ENCODE results near the gene KCTD19. TPM values are rescaled to one million over a fixed set of nuclear protein-coding genes. Genes with fewer than 3 reads are reported as not detected.

The KCTD19 gene
- polyA plus RNA-seq, 1 experiment, result 0.06 TPM

- Histone ChIP-seq H3K36me3 (ENCODE audit: control insufficient read depth, insufficient read depth, low read length) (no peaks in the 10 kb centered on the region), H3K4me3 (ENCODE audit: low read depth, low read length) (no peak overlapping the region), H3K27me3 (ENCODE audit: control insufficient read depth, insufficient read depth, low read length) (no peaks in the 10 kb centered on the region)
- ChIA-PET CTCF (no interaction called here), POLR2A (no interaction called here)
- TF ChIP-seq CTCF (IDR thresholded peaks at IDR 0.05; ENCODE audit: insufficient read depth, low read depth, low read length), result no peak
- no peak for DNase-seq (ENCODE audit: low read depth)
Observed at GRCh38 chr16:67310561-67310960, 16.0 kb downstream of the KCTD19 start.

DNA sequence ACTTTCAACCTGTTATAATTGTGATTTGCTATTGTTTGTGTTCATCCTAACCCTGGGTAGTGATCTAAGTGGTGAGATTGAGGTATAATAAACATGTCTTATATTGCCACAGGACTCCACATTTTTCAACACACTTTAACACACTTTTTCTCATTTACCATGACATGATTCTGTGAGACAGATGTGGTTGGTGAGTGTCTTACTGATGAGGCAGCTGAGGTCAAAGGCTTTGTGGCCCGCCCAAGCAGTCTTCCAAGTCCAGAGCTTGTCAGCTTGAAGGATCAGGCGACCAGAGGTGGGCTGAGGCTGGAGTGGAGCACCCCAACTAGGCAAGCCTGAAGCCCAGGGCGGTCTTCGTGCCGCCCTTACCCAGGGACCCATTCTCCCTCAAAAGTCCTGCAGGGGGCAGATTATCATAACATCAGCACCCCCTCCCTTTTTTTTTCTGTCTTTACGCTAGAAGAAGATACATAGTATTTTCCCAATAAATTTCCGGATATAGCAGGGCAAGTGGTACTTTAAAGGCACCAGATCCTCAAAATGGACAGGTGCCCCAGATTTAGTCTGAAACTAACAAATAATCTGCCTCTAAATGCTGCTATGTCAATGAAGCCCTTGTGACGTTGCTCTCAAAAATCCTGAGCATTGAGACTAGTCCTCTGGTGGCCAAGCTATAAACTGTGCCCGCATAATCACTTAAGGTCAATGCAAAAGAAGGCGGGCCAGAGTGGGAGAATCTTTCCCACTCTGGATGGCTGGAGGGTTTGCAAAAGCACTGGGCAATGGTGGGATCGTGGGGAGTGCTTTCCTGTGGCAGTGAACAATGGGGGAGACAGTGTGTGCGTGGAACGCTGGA lies 21.1 kb downstream of the KCTD19 start:
- POLR2A ChIA-PET, result no interaction called here
- H3K27me3 ChIP-seq (ENCODE audit: control insufficient read depth, insufficient read depth, low read length), result no peaks in the 10 kb centered on the region
- no peak for TF ChIP-seq CTCF (IDR thresholded peaks at IDR 0.05; ENCODE audit: insufficient read depth, low read depth, low read length)
- H3K36me3 ChIP-seq (ENCODE audit: control insufficient read depth, insufficient read depth, low read length), result no peaks in the 10 kb centered on the region
- no peak for DNase-seq (ENCODE audit: low read depth)
- CTCF ChIA-PET, result no interaction called here
- H3K4me3 ChIP-seq (ENCODE audit: low read depth, low read length), result no peak overlapping the region

- POLR2A ChIA-PET, result no interaction called here
- Histone ChIP-seq H3K36me3 (ENCODE audit: control insufficient read depth, insufficient read depth, low read length) (no peaks in the 10 kb centered on the region), H3K27me3 (ENCODE audit: control insufficient read depth, insufficient read depth, low read length) (no peaks in the 10 kb centered on the region), H3K4me3 (ENCODE audit: low read depth, low read length) (no peak overlapping the region)
- CTCF ChIA-PET, result interaction anchor here (0.7 kb wide), 1 partner anchor 18 kb away, joined by 3 read pairs; no protein-coding TSS in a partner anchor
- TF ChIP-seq CTCF (IDR thresholded peaks at IDR 0.05; ENCODE audit: insufficient read depth, low read depth, low read length), result no peak
- DNase-seq (ENCODE audit: low read depth), result no peak
Observed at GRCh38 chr16:67304020-67304419, 22.5 kb downstream of the KCTD19 start.

DNA sequence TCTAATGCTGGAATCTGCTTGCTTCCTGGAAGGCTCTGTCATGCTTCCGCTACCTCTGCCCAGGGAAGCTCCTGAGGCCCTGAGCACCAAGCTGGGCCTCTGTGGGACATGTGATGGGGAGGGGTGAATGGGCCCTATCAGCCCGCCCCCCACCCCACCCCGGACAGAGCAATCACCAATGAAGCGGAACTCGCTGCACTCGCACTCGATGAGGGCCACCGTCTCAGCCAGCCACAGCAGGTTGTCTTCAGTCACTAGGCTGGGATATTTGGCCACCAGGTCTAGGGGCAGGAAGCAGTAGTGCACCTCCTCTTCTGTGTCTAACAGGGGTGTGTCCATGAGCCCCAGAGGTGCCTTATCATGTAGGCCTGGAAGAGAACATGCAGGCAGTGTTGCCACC lies 23.6 kb downstream of the KCTD19 start:
- ChIA-PET CTCF (interaction anchor here (2.4 kb wide), 1 partner anchor 23 kb away, joined by 10 read pairs; the partner anchor contains the start of genes KCTD19 and LRRC36), POLR2A (no interaction called here)
- Histone ChIP-seq H3K4me3 (ENCODE audit: low read depth, low read length) (no peak overlapping the region), H3K27me3 (ENCODE audit: control insufficient read depth, insufficient read depth, low read length) (no peaks in the 10 kb centered on the region), H3K36me3 (ENCODE audit: control insufficient read depth, insufficient read depth, low read length) (no peaks in the 10 kb centered on the region)
- no peak for TF ChIP-seq CTCF (IDR thresholded peaks at IDR 0.05; ENCODE audit: insufficient read depth, low read depth, low read length)
- no peak for DNase-seq (ENCODE audit: low read depth)

- ChIA-PET CTCF (interaction anchor here (1.3 to 2.4 kb wide), 2 partner anchors 24 to 126 kb away, joined by 4 to 10 read pairs; partner anchors contain the start of genes KCTD19 and LRRC36), POLR2A (no interaction called here)
- DNase-seq (ENCODE audit: low read depth), result no peak
- H3K27me3 ChIP-seq (ENCODE audit: control insufficient read depth, insufficient read depth, low read length), result no peaks in the 10 kb centered on the region
- H3K4me3 ChIP-seq (ENCODE audit: low read depth, low read length), result no peak overlapping the region
- no peak for TF ChIP-seq CTCF (IDR thresholded peaks at IDR 0.05; ENCODE audit: insufficient read depth, low read depth, low read length)
- no peaks in the 10 kb centered on the region for H3K36me3 ChIP-seq (ENCODE audit: control insufficient read depth, insufficient read depth, low read length)
Observed at GRCh38 chr16:67302076-67302475, 24.5 kb downstream of the KCTD19 start.
